ENCODE data around the gene SMYD3.
"Not testable (repeated sequence)": the region's sequence is repeated elsewhere in the genome, so short reads cannot be mapped to it uniquely, and the experiment has no call there.

The SMYD3 gene

GRCh38 chr1:246367041-246367440 lies 140.0 kb downstream of the SMYD3 start:
- no peak overlapping the region for H3K4me3 ChIP-seq (ENCODE audit: low read depth, low read length)
- H3K27me3 ChIP-seq, result no peaks in the 10 kb centered on the region
- no peak for TF ChIP-seq CTCF (IDR thresholded peaks at IDR 0.05; ENCODE audit: low read depth, low read length)
- H3K36me3 ChIP-seq, result no peaks in the 10 kb centered on the region
- DNase-seq, result no peak
- H3K4me1 ChIP-seq, result 0 out of 2 replicates have a peak, but pooled peaks cover 3% of the 10 kb centered on the region
- no peaks in the 10 kb centered on the region for H3K9me3 ChIP-seq

GRCh38 chr1:246365708-246366107 lies 141.4 kb downstream of the SMYD3 start:
- no peak for DNase-seq
- 0 out of 2 replicates have a peak, but pooled peaks cover 3% of the 10 kb centered on the region for H3K4me1 ChIP-seq
- H3K4me3 ChIP-seq (ENCODE audit: low read depth, low read length), result no peak overlapping the region
- no peaks in the 10 kb centered on the region for H3K9me3 ChIP-seq
- H3K27me3 ChIP-seq, result no peaks in the 10 kb centered on the region
- TF ChIP-seq CTCF (IDR thresholded peaks at IDR 0.05; ENCODE audit: low read depth, low read length), result no peak
- no peaks in the 10 kb centered on the region for H3K36me3 ChIP-seq

- Histone ChIP-seq H3K4me3 (ENCODE audit: low read depth, low read length) (no peak overlapping the region), H3K36me3 (no peaks in the 10 kb centered on the region), H3K9me3 (no peaks in the 10 kb centered on the region), H3K27me3 (no peaks in the 10 kb centered on the region), H3K4me1 (0 out of 2 replicates have a peak, but pooled peaks cover 3% of the 10 kb centered on the region)
- no peak for DNase-seq
- TF ChIP-seq CTCF (IDR thresholded peaks at IDR 0.05; ENCODE audit: low read depth, low read length), result no peak
Measured at GRCh38 chr1:246364415-246364941, 142.6 kb downstream of the SMYD3 start.

- DNase-seq; H3K27me3 ChIP-seq; H3K4me1 ChIP-seq; H3K36me3 ChIP-seq; H3K4me3 ChIP-seq (ENCODE audit: low read depth, low read length); H3K9me3 ChIP-seq: not testable (repeated sequence)
Measured at GRCh38 chr1:246357014-246357598, 150.0 kb downstream of the SMYD3 start.

- peak; percentile 32 for DNase-seq
- Histone ChIP-seq H3K4me3 (ENCODE audit: low read depth, low read length) (no peak overlapping the region), H3K27me3 (no peaks in the 10 kb centered on the region), H3K36me3 (no peaks in the 10 kb centered on the region), H3K9me3 (no peaks in the 10 kb centered on the region), H3K4me1 (peaks cover 4% of the 10 kb centered on the region)
- peak; percentile 34; the same call in 1 of the 2 replicates for TF ChIP-seq CTCF (IDR thresholded peaks at IDR 0.05; ENCODE audit: low read depth, low read length)
Measured at GRCh38 chr1:246355411-246356230, 151.5 kb downstream of the SMYD3 start.

GRCh38 chr1:246351721-246352120 lies 155.4 kb downstream of the SMYD3 start:
- no peak for DNase-seq
- H3K4me3 ChIP-seq (ENCODE audit: low read depth, low read length), result no peak overlapping the region
- no peaks in the 10 kb centered on the region for H3K27me3 ChIP-seq
- H3K36me3 ChIP-seq, result no peaks in the 10 kb centered on the region
- peaks cover 4% of the 10 kb centered on the region for H3K4me1 ChIP-seq
- no peak for TF ChIP-seq CTCF (IDR thresholded peaks at IDR 0.05; ENCODE audit: low read depth, low read length)
- H3K9me3 ChIP-seq, result no peaks in the 10 kb centered on the region
